Rectal smooth muscle tissue (tissue), 1 donor: ENCODE measurements around the gene UBTD1.

Experiments used
- H3K27ac ChIP-seq: one replicate; pipeline ENCODE4 v1.7.0; 2013; ENCODE audit warnings: low read depth, low read length, inconsistent platforms
- H3K27me3 ChIP-seq: one replicate; pipeline ENCODE4 v1.7.0; 2013; ENCODE audit warnings: low read length; ENCODE audit not compliant: control insufficient read depth, insufficient read depth
- H3K36me3 ChIP-seq: one replicate; pipeline ENCODE4 v1.7.0; 2013; ENCODE audit warnings: low read length; ENCODE audit not compliant: control insufficient read depth, insufficient read depth
- H3K4me1 ChIP-seq: one replicate; pipeline ENCODE4 v1.7.0; 2013; ENCODE audit warnings: low read length; ENCODE audit not compliant: control insufficient read depth, insufficient read depth
- H3K4me3 ChIP-seq: one replicate; pipeline ENCODE4 v1.7.0; 2013; ENCODE audit warnings: low read length
- H3K9ac ChIP-seq: one replicate; pipeline ENCODE4 v1.7.0; 2013; ENCODE audit warnings: low read length

Gene UBTD1

DNA sequence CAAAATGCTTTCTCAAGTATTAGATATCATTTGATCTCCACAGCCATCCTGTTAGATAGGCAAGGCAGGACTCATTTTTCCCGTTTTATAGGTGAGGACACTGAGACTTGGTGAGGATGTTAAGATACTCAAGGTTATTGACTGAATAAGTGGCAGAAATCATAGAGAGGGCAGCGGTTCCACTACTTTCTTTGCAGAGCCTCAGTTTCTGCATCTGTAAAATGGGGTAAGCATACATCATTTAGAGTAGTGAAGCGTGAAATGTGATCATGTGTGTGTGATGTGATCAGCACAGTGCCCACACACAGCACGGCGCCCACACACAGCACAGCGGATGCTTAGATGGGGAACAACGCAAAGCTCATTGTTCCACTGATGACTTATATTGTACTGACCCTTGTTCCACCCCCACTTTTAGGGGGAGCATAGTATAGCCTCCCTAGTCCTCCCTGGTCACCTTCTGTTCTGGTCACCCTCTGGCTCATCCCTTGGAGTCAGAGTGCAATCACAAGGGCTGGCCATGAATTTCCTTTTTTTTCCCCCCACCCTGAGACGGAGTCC is 10.5 kb downstream of the UBTD1 start:
- H3K4me1 ChIP-seq: no peaks in the 10 kb centered on the region
- H3K36me3 ChIP-seq: no peaks in the 10 kb centered on the region
- H3K27ac ChIP-seq: no peak overlapping the region
- no peaks in the 10 kb centered on the region for H3K27me3 ChIP-seq
- no peak overlapping the region for H3K9ac ChIP-seq
- H3K4me3 ChIP-seq: no peak overlapping the region

DNA sequence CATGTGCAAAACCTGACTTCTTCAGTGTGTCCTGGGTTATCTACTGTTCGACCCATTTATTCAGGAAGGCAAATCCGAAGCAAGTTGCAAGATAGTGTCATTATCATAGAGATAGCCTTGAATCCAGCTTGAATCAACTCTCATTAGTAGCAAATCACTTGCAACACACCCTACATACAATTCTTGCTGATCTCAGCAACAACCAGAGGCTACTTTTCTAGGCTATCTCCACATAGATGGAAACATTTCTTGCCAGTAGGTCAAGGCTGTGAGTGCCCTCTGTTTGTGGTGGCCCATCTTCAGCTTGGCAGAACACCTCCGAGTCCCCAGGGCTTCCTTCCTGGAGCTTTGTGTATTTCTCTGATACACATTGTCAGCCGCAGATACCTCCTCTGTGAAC is 12.0 kb downstream of the UBTD1 start:
- no peaks in the 10 kb centered on the region for H3K27me3 ChIP-seq
- H3K9ac ChIP-seq: no peak overlapping the region
- H3K4me3 ChIP-seq: no peak overlapping the region
- H3K4me1 ChIP-seq: no peaks in the 10 kb centered on the region
- H3K27ac ChIP-seq: no peak overlapping the region
- H3K36me3 ChIP-seq: no peaks in the 10 kb centered on the region

DNA sequence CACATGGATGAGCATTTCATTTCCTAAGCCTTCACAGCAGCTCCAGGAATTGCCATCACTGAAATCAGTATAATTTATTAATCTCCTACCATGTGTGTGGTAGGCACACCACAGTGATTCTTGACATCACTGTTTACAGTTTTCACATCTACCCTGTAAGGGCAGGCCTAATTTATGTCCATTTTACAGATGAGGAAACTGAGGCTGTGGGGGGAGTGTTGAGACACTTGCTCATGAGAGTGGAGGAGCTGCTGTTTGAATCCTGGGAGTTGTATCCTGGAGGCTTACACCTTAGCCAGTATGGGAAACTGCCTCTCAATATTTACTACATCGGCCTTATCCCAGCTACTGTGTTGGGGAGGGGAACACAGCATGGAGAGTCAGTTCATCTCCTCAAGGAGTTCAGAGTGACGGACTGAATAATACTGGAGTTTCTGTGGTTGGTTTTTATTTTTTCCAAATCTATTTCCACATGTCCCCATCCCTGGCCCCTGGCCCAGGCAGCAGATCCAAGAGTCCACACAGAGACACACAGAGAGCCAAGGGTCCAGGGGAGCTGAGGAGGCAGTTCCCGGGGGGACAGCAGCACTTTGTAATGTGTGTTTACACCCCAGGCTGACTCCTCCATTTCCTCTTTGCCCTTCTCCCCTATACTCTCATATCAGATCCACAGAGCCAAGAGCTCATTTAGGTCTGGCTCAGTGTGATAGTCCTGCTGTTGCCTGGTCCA is 13.2 kb downstream of the UBTD1 start:
- Histone ChIP-seq H3K27ac (peak overlapping the region; percentile 41), H3K4me1 (no peaks in the 10 kb centered on the region), H3K4me3 (no peak overlapping the region), H3K36me3 (no peaks in the 10 kb centered on the region), H3K9ac (no peak overlapping the region), H3K27me3 (no peaks in the 10 kb centered on the region)

DNA sequence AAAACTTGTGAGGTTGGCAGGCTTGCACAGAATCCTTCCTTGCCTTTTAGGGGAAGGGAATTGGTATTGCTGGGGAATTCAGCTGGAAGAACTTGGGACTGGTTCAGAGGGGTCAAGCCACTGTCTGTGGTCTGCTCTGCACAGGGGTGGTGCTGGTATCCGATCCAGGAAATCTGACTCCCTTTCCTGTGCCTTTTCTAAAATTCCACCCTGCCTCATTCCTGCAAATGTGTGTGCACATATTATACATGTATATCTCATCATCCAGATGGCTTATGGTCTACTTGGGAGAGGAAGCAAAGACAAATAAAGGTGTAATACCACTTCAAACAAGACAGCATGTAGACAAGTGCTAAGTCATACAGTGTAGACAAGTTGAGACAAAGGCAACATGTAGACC is 14.3 kb downstream of the UBTD1 start:
- H3K36me3 ChIP-seq: no peaks in the 10 kb centered on the region
- no peaks in the 10 kb centered on the region for H3K27me3 ChIP-seq
- no peak overlapping the region for H3K4me3 ChIP-seq
- no peak overlapping the region for H3K27ac ChIP-seq
- peaks cover 2% of the 10 kb centered on the region for H3K4me1 ChIP-seq
- no peak overlapping the region for H3K9ac ChIP-seq

DNA sequence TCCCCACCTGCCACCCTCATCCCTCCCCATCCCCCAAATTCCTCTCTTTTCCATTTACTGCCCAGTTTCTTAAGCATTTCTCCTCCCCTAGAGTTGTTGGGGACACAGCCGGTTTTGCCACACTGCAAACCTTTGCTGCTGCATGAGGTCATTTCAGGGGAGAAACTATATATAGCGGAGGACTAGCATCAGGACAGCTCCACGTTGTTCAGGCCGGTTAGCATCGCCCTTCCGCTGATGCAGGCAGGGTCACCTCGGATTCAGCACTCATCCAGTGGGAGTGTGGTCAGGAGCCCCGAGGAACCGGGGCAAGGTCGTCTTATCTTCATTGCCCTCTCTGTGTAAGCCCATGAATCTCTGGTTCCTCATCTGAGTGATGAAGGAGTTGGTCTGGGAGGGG is 15.6 kb downstream of the UBTD1 start:
- H3K27ac ChIP-seq: no peak overlapping the region

GRCh38 chr10:97515271-97515978 is 16.7 kb downstream of the UBTD1 start:
- H3K9ac ChIP-seq: no peak overlapping the region
- no peaks in the 10 kb centered on the region for H3K27me3 ChIP-seq
- no peak overlapping the region for H3K27ac ChIP-seq
- peaks cover 2% of the 10 kb centered on the region for H3K4me1 ChIP-seq
- no peak overlapping the region for H3K4me3 ChIP-seq
- H3K36me3 ChIP-seq: no peaks in the 10 kb centered on the region

More for the DNA sequence above, 15.6 kb downstream of the UBTD1 start:
- Histone ChIP-seq H3K4me3 (no peak overlapping the region), H3K27me3 (no peaks in the 10 kb centered on the region), H3K9ac (no peak overlapping the region), H3K36me3 (no peaks in the 10 kb centered on the region), H3K4me1 (peaks cover 2% of the 10 kb centered on the region)

GRCh38 chr10:97517096-97517750 is 18.5 kb downstream of the UBTD1 start:
- H3K4me1 ChIP-seq: peaks cover 2% of the 10 kb centered on the region
- no peak overlapping the region for H3K9ac ChIP-seq
- H3K4me3 ChIP-seq: no peak overlapping the region
- no peaks in the 10 kb centered on the region for H3K36me3 ChIP-seq
- no peak overlapping the region for H3K27ac ChIP-seq
- no peaks in the 10 kb centered on the region for H3K27me3 ChIP-seq

GRCh38 chr10:97517778-97518300 is 19.1 kb downstream of the UBTD1 start:
- no peak overlapping the region for H3K4me3 ChIP-seq
- no peak overlapping the region for H3K27ac ChIP-seq
- peaks cover 2% of the 10 kb centered on the region for H3K4me1 ChIP-seq
- no peaks in the 10 kb centered on the region for H3K36me3 ChIP-seq
- no peaks in the 10 kb centered on the region for H3K27me3 ChIP-seq
- no peak overlapping the region for H3K9ac ChIP-seq

DNA sequence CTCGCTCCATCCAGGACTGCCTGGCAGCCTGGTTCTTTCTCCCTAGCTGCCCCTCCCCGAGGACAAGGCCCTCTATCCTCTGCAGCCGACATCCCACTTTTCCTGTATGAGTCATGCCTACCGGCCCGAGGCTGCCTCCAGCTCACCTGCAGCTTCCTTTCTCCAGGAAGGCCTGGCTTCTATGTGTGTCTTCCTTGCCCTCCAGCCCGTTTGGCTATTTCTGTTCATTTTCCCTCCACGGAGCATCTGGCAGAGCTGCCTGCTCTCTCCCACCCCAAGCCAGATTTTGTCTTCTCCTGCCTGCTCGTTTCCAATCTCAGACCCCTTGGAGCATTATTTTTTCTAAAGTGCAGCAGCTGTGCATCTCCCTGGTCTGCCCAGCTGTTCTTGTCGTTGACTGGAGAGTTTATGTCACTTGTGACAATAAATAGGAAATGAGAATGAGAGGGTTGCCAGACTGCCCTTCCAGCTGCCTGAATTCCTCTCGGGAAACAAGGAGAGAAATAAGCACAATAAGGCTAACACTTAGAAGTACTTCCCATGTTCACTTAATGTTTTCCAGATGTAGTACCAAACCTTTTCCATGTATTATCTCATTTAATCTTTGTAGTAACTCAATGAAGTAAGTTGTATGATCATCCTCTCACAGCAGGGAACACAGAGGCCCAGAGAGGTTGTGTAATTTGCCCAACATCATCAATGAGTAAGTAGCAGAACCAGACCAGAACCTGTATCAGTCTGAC is 19.7 kb downstream of the UBTD1 start:
- H3K36me3 ChIP-seq: no peaks in the 10 kb centered on the region
- no peak overlapping the region for H3K9ac ChIP-seq
- H3K4me1 ChIP-seq: peaks cover 2% of the 10 kb centered on the region
- no peak overlapping the region for H3K4me3 ChIP-seq
- H3K27me3 ChIP-seq: no peaks in the 10 kb centered on the region
- peak overlapping the region; percentile 7 for H3K27ac ChIP-seq

GRCh38 chr10:97519342-97519741 is 20.6 kb downstream of the UBTD1 start:
- Histone ChIP-seq H3K9ac (no peak overlapping the region), H3K27me3 (no peaks in the 10 kb centered on the region), H3K36me3 (no peaks in the 10 kb centered on the region), H3K27ac (no peak overlapping the region), H3K4me3 (no peak overlapping the region), H3K4me1 (peaks cover 2% of the 10 kb centered on the region)

- H3K27ac ChIP-seq: no peak overlapping the region
Observed at GRCh38 chr10:97520520-97520919, 21.8 kb downstream of the UBTD1 start.

More at GRCh38 chr10:97520520-97520919, 21.8 kb downstream of the UBTD1 start:
- H3K4me3 ChIP-seq: no peak overlapping the region
- H3K27me3 ChIP-seq: no peaks in the 10 kb centered on the region
- H3K9ac ChIP-seq: no peak overlapping the region
- H3K36me3 ChIP-seq: no peaks in the 10 kb centered on the region
- H3K4me1 ChIP-seq: peaks cover 2% of the 10 kb centered on the region
